ENCODE measurements around the gene FAM237B. TPM values are rescaled to one million over a fixed set of nuclear protein-coding genes. Genes with fewer than 3 reads are reported as not detected.
"Not testable (repeated sequence)": the region's sequence is repeated elsewhere in the genome, so short reads cannot be mapped to it uniquely, and the experiment has no call there.

FAM237B gene
- not detected for total RNA-seq
- long read RNA-seq: 0 reads

DNA sequence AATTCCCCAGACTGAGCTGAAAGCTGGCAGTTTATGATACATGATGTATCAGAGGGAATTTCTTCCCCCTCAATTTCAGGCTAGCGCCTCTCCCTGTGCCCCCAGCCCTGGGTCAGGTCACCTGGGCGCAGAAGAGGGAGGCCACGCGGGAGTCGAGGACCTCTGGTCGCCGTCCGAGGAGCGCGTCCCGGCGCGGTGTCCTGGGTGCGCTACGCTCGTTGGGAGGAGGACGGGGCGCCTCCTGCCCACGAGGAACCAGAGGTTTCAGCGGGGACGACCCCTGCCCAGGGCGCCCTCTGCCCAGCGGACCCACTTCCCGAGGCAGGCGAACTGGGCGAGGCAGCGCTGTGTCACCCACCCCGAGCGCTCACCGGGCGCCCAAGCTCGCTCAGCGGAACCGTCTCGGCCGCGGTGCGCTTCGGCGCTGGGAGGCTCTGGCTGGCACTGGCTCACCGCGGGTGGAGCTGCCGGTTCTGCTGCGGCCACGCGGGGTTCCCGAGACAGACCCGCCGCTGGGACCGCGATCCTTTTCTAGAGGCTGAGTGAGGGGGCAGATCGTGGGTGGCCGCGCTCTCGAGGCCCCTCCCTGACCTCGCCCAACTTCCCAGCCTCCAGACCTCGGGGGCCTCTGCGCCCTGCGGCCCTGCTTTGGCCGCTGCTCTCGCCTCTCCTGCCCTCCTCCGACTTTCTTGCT lies at the start of gene FAM237B:
Gene FAM237B (minus strand): TSS at position 504 of the 694 bp plus-strand sequence. CDS start 1,556 bp downstream, outside the sequence.
- DNase-seq (no peak), ATAC-seq (peak; percentile 51)
- intact Hi-C loops (cut with micrococcal nuclease): no loop called here

DNA sequence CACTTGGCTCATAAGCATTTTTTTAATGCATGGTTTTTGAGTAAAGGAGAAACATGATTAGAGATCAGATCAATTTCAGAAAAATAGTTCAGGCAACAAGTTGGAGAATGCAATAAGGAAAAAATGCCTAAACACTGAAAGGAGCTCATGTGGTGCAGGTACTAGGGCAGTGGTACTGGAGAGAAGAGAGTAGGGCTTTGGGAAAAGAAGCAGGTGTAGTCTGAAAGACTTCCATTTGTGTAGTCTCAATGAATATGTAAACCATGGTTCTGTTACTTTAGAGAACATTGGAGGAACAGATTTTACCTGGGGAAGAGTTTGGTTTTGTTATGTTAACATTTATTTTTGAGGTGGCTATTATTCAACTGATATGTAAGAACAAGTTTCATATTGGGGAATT lies 30.9 kb upstream of the FAM237B start:
- DNase-seq: no peak
- intact Hi-C loops (cut with micrococcal nuclease): no loop called here
- ATAC-seq: no peak

DNA sequence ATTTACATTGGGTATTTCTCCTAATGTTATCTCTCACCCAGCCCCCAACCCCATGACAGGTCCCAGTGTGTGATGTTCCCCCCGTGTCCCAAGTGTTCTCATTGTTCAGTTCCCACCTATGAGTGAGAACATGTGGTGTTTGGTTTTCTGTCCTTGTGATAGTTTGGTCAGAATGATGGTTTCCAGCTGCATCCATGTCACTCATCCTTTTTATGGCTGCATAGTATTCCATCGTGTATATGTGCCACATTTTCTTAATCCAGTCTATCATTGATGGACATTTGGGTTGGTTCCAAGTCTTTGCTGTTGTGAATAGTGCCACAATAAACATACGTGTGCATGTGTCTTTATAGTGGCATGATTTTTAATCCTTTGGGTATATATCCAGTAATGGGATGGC lies 28.9 kb upstream of the FAM237B start:
- not testable (repeated sequence) for ATAC-seq

DNA sequence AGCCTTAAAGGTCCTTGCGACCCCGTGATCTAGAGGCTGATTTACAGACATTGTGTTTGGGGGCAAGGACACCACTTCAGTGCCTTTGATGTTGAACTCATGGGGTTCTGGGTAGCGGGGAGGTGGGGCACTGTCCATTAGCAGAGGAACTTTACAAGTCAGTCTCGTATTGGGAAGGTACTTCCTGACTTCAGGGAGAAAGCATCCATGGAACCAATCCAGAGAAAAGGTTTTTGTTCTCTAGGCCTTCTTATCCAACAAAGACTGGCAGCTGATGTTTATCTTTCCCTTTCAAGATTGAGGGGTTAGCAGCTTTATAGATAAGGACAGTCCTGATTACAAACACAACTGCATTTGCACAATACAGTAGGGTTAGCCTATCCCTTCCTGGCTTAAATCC lies 28.2 kb upstream of the FAM237B start:
- intact Hi-C loops (cut with micrococcal nuclease): loop anchor here (5.0 kb wide), 1 partner anchor 53 kb away; the partner anchor contains the start of gene CLDN12
- ATAC-seq (no peak), DNase-seq (no peak)

More for the DNA sequence above, 28.9 kb upstream of the FAM237B start:
- DNase-seq; intact Hi-C loops (cut with micrococcal nuclease): not testable (repeated sequence)

DNA sequence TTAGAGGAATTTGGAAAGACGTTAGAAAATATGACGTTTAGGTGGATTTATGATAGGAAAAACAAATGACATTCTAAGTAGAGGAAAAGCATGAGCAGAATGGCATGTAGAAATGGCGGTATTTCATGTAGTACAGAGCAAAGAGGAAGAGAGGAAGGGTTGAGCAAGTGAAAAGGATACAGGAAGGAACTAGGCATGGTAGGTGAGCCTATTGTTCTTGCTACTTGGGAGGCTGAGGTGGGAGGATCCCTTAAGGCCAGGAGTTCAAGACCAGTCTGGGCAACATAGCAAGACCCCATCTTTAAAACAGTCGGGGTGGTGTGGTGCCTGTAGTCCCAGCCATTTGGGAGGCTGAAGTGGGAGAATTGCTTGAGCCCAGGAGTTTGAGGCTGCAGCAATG lies 26.7 kb upstream of the FAM237B start:
- ATAC-seq (no peak), DNase-seq (no peak)
- intact Hi-C loops (cut with micrococcal nuclease): loop anchor here (5.0 kb wide), 1 partner anchor 55 kb away; the partner anchor contains the start of gene CLDN12

DNA sequence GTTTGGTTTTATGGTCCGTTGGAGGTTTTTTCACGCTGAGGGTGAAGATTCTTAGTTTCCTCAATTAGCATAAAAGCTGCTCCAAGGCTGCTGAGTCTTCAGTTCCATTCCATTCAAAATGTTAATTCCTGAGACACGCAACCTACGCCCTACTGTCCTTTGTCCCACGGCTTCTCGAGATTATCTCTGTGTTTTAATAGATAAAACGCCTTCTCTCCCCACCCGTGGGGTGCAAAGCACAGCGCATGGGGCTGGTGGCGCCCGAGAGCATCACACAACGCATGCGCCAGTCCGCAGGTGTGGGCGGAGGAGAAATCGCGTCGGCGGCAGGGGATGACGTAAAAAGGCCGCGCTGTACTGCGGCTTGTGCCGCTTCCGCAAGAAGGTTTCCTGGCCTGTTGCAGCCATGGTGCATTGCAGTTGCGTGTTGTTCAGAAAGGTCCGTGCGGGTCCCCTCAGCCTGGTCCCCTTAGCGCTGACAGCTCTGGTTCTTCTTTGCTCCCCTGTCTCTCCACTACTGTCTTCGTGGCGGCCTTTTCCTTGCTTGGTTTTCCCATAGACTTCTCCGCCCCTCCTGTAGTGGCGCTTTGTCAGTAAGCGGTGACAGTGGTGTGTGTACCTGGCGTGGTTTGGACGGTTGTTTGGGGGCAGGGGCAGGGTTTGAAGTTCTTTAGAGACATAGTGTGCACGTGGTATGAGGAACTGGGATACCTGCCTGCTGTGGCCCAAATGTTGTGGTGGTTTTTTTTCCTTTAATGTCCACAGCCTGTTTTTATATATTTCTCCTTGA lies 25.4 kb upstream of the FAM237B start, which contains the start of gene GTPBP10:
Gene GTPBP10 (plus strand): TSS at position 381 of the 790 bp plus-strand sequence. CDS start 26 bp downstream, at position 407.
- DNase-seq (peak; percentile 96), ATAC-seq (peak; percentile 100)
- intact Hi-C loops (cut with micrococcal nuclease): loop anchor here (5.0 kb wide), 1 partner anchor 56 kb away; the partner anchor contains the start of gene CLDN12

DNA sequence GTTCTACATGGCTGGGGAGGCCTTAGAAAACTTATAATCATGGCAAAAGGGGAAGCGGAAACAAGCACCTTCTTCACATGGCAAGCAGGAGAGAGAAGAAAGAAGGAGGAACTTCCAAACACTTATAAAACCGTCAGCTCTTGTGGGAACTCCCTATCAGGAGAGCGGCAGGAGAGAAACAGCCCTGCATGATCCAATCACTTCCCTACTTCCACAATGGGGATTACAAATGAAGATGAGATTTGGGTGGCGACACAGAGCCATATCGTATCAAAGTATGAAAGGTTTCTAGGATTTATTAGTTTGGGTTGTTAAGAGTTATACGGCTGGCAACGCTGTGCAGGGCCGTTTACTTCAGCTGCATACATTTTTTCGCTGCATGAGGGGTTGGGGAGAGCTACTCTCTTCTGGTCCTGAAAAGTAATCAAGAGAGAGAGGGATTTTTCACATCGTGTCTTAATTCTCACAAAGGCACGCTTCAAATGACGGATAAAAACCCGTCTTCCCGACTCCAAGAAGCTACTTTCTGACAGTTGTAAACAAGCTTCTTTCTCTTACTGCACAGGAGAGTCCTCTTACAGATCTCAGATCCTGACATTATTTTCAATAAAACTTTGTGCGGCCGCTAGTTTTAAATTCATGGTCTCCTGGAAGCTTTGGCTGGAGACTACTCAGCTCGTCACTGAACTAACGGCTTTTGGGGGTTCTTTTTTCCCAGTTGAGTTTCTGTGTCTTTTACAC lies 24.7 kb upstream of the FAM237B start:
- ATAC-seq: peak; percentile 54
- no peak for DNase-seq
- intact Hi-C loops (cut with micrococcal nuclease): loop anchor here (5.0 kb wide), 1 partner anchor 57 kb away; the partner anchor contains the start of gene CLDN12

DNA sequence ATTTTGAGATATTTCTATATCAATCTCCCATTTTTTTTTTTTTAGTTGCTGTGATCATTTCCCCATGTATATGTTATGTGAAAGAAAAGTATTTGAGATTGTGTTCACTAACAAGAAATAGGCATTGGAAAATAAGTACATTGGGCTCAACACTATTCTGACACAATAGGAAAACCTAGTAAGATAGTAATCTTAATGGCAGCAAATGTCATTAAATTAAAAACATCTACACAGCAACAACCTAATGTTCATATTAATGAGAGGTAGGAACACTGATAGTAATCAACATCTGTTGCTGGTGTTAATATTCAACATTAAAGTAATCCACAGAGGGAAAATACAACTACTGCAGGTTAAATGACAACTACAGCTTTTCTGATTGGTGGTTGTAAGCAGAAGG lies 23.9 kb upstream of the FAM237B start:
- intact Hi-C loops (cut with micrococcal nuclease): loop anchor here (5.0 kb wide), 1 partner anchor 57 kb away; the partner anchor contains the start of gene CLDN12
- ATAC-seq (no peak), DNase-seq (no peak)

DNA sequence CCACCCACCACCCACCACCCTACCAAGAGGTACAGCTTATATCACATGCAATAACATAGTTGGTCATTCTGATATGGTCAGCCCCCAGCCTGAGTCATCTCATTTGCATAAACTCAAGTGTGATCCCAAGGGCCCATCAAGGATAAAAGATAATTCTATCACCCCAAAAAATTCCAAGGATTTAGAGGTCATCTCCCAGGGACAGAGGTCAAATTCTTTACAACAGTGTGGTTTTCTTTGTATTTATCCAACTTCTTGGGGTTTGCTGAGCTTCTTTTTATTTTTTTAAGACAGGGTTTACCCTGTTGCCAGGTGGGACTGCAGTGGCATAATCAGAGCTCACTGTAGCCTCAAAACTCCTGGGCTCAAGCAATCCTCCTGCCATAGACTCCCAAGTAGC lies 16.0 kb upstream of the FAM237B start:
- ATAC-seq: no peak
- intact Hi-C loops (cut with micrococcal nuclease): no loop called here
- no peak for DNase-seq

DNA sequence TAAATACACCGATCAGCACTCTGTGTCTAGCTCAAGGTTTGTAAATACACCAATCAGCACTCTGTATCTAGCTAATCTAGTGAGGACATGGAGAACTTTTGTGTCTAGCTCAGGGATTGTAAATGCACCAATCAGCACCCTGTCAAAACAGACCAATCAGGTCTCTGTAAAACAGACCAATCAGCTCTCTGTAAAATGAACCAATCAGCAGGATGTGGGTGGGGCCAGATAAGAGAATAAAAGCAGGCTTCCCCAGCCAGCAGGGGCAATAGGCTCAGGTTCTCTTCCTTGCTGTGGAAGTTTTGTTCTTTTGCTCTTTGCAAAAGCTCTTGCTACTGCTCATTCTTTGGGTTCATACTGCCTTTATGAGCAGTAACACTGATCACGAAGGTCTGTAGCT lies 13.8 kb upstream of the FAM237B start:
- ATAC-seq; intact Hi-C loops (cut with micrococcal nuclease); DNase-seq: not testable (repeated sequence)

DNA sequence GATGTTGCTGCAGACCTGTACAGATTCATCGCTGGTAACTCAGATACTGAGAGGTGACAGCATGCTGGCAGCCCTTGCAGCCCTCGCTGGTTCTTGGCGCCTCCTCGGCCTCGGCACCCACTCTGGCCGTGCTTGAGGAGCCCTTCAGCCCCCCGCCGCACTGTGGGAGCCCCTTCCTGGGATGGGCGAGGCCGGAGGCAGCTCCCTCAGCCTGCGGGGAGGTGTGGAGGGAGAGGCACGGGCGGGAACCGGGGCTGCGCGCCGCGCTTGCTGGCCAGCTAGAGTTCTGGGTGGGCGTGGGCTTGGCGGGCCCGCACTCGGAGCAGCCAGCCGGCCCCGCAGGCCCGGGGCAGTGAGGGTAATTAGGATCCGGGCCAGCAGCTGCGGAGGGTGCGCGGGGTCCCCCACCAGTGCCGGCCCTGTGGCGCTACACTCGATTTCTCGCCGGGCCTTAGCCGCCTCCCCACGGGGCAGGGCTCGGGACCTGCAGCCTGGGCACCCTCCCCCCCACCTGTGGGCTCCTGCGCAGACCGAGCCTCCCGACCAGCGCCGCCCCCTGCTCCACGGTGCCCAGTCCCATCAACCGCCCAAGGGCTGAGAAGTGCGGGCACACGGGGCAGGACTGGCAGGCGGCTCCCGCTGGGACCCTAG lies 13.2 kb upstream of the FAM237B start:
- ATAC-seq (no peak), DNase-seq (no peak)
- intact Hi-C loops (cut with micrococcal nuclease): no loop called here

DNA sequence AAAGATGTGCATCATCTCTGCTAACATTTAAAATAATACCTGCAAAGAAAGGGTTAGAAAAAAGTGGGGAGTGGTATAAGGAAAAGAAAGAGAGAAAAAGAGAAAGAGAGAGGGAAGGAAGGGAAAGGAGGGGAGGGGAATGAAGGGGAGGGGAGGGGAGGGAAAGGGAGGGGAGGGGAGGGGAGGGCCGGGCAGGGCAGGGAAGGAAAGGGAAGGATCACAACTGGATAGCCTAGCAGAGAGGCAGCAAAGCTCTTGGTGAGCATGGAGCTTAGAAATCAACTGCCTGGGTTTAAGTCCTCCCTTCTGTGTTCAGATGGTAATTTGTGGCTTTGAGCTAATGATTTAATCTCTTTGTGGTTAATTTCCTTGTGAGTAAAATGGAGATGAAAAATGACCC lies 5.4 kb upstream of the FAM237B start:
- DNase-seq (no peak), ATAC-seq (no peak)
- intact Hi-C loops (cut with micrococcal nuclease): no loop called here

DNA sequence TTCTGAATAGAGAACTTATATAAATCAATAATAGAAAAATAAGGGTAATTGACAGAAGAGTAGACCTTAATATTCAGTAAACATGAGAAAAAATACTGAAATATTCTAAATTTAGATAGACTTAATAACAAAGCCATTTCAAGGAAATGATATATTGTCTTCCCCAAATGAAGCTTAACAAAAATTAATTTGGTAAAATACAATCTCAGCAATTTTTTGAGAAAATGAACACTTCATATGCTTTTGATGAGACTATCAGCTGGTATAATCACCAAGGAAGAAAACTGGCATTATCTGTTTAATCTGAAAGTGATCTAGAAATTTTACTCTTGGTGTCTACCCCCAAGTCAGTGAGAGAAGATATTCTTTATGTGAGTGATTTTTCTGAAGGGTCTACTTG lies 1.7 kb upstream of the FAM237B start:
- DNase-seq (no peak), ATAC-seq (no peak)
- intact Hi-C loops (cut with micrococcal nuclease): no loop called here

DNA sequence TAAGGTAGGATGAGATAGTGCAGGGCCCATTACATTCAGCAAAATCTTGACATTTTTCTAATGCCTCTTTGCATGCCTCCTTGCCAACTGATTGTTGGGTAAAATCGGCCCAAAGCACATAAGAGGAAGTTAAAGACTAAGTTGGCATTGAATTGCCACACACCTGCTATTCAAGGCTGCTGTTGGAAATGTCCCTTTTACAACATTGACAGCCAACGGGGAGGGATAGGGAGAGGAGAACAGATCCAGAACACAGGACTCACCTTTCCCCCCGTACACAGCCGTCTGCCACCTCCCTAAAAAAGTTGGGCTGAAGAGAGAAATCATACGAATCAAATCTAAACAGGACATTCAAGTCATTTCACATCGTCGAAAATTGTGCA lies 695 bp downstream of the FAM237B start:
- ATAC-seq: no peak
- no peak for DNase-seq
- intact Hi-C loops (cut with micrococcal nuclease): no loop called here

DNA sequence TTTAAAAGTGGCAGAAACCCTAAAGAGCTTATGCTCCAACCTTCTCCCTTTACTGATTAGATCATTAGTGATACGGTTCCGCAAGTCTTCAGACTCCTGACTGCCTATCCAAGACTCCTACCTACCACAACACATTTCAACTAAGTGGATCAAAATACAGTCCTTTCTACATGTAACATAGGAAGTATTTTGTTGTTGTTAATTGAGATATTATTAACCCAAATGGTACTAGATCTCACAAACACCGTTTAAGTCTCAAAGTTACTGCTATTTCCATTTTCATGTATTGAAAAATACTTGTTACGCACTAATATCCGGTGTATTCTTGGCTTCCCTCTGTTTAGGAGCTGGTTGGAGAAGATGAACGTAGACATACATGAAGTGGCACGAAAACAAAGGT lies 1.1 kb downstream of the FAM237B start:
- DNase-seq (no peak), ATAC-seq (no peak)
- intact Hi-C loops (cut with micrococcal nuclease): no loop called here

DNA sequence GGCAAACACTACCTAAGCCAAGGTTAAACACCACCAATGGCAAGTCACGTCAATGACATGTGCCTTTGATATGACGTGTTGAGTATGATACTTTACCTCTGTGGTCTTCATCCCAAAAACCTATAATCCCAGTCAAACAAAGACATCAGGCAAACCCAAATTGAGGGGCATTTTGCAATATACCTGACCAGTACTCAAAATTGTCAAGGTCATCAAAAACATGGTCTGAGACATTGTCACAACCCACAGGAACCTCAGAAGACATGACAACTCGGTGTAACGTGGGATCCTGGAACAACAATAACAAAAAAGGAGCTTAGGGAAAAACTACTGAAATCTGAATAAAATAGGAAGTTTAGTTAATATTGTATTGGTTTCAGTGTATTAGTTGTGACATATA lies 7.2 kb downstream of the FAM237B start:
- DNase-seq (no peak), ATAC-seq (no peak)
- intact Hi-C loops (cut with micrococcal nuclease): no loop called here

DNA sequence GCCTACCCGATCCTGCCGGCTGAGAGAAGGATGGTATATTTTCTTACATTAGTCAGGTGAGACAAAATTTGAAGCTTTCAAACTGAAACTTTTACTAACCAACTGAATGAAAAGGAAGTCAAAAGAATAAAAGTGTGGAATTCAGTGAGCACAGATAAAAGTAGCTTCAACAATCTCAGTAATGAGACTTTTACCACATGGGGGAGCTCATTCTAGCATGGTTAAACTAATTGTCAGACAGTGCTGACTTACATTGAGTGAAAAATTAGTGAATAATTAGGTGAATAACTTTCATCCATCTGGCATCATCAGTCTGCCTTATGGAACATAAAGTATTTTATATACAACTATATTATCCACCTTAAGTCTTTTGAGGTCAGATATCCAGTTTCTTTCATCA lies 8.4 kb downstream of the FAM237B start:
- no peak for DNase-seq
- no peak for ATAC-seq
- intact Hi-C loops (cut with micrococcal nuclease): no loop called here

DNA sequence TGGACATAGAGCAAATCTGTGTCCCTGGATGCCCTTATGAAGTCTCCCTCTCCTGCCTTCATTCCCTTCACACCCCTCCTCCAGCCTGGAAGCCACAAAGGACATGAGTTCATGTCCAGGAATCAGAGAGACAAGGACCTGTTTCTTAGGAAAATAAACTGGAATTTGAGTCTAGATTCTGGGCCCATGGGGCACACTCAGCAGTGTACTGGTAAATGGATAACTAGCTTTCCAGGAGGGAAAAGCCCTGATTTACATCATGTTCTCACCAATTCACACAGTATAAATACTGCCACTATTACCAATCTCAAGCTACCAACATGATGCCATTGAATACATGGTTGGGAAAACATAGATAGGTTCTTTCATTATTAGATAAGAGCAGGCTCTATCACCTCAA lies 9.9 kb downstream of the FAM237B start:
- no peak for DNase-seq
- intact Hi-C loops (cut with micrococcal nuclease): no loop called here
- no peak for ATAC-seq

DNA sequence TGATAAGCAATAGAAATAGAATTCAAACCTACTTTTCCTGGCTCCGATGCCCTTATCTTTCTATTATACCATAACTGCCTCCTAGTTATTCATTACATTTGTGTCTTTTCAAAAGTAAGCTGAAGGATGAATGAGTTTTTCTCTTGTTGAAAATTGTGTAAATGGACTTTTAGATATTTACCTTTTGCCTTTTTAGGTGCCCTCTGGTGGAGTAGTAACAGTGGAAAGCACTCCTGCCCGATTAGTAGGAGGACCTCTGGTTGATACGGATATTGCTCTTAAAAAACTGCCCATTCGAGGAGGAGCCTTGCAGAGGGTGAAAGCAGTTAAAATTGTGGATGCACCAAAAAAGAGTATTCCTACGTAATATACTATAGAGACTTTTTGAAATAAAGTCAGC lies 11.2 kb downstream of the FAM237B start:
- intact Hi-C loops (cut with micrococcal nuclease): no loop called here
- ATAC-seq (no peak), DNase-seq (no peak)
